ENCODE measurements around the gene ISCA2. TPM values are rescaled to one million over a fixed set of nuclear protein-coding genes. Genes with fewer than 3 reads are reported as not detected.

ISCA2 gene
- total and polyA plus RNA-seq, 2 donors (not counting 1 experiment from before 2014, with no cell fraction given), result 14.1 to 28.3 TPM

DNA sequence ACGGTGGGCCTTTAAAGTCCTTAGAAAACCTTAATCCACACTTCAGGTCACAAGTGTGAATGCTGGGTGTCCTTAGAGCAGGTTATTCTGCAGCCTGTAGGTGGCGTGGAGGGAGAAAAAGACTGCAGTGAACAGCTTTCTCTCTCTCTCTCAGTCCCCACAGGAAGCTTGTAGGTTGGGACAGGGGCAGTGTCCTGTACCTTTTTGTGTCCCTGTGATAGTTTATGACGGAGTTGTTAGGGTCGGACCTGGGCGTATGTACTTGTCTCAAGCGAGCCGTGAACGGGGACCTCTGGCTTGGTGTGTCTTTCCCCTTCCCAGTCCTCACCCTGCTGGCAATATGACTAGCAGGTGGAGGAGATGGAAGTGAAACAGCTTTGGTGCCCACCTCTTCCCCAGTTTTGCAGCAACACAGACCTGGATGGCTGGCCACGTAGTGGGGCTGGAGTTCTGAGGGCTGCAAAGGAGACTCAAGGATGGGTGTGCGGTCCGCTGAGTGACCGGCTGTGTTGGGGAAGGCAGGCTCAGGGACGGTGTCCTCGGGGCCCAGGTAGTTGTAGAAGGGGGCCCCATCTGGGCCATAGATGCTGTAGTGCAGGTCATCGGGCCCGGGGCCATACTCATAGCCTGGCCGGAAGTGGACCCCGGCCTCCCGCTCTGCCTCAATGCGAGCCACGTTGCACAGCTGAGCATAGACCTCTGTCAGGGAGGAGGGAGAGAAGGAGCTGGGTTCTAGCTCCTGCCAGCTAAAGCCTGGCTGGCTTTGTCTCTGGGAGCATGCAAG, 8.9 kb downstream of the ISCA2 start:
- H3K27ac Mint-ChIP-seq, result no peak overlapping the region
- no peaks in the 10 kb centered on the region for H3K27me3 Mint-ChIP-seq
- POLR2A ChIA-PET, result interaction anchor here (0.5 kb wide), 1 partner anchor 387 kb away, joined by 5 read pairs; no protein-coding TSS in a partner anchor
- no peak for ATAC-seq (ENCODE audit: low read depth)
- Histone ChIP-seq H3K9ac (ENCODE audit: low read length) (no peak overlapping the region), H3K4me3 (ENCODE audit: control extremely low read depth in 1 of 5, extremely low read depth in 1 of 5, insufficient read depth in 1 of 5, low read depth in 2 of 5, low read length in 4 of 5) (no peak overlapping the region), H3K36me3 (replicated peaks in 1 of 2; ENCODE audit: control extremely low read depth in 1 of 2, control insufficient read depth in 1 of 2, extremely low read depth in 1 of 2, insufficient read depth in 2 of 2, low read length in 1 of 2) (no peaks in the 10 kb centered on the region), H3K79me2 (ENCODE audit: control insufficient read depth, insufficient read depth, low read length) (no peaks in the 10 kb centered on the region), H2AFZ (ENCODE audit: insufficient read depth, low read depth, low read length, poor library complexity, severe bottlenecking) (no peak overlapping the region), H4K20me1 (ENCODE audit: control insufficient read depth, insufficient read depth, low read length, poor library complexity, severe bottlenecking) (no peaks in the 10 kb centered on the region), H3K27me3 (replicated peaks in 1 of 4; ENCODE audit: control extremely low read depth in 1 of 4, control insufficient read depth in 3 of 4, insufficient read depth in 4 of 4, low read length in 3 of 4) (no peaks in the 10 kb centered on the region), H3K4me2 (replicated peaks; ENCODE audit: low read depth, low read length, poor library complexity, severe bottlenecking) (no peak overlapping the region), H3K9me3 (ENCODE audit: control extremely low read depth in 1 of 3, control insufficient read depth in 2 of 3, insufficient read depth in 1 of 3, low read length in 2 of 3) (no peaks in the 10 kb centered on the region), H3K27ac (ENCODE audit: low read length in 2 of 2) (no peak overlapping the region), H3K4me1 (ENCODE audit: control insufficient read depth in 2 of 2, insufficient read depth in 2 of 2, low read length in 2 of 2) (peaks cover 12 to 18% of the 10 kb centered on the region in 2 donors)
- no peak overlapping the region for H3K4me3 Mint-ChIP-seq
- 95% methylated on average over 13 of the region's 21 CpGs for WGBS (ENCODE audit: insufficient coverage)
- no peaks in the 10 kb centered on the region for H3K9me3 Mint-ChIP-seq (ENCODE audit: insufficient read depth)
- TF ChIP-seq EZH2 (IDR thresholded peaks at IDR 0.05; ENCODE audit: borderline replicate concordance, insufficient read depth, low read depth, low read length, poor library complexity, severe bottlenecking), result no peak
- TF ChIP-seq, protein P1, sequence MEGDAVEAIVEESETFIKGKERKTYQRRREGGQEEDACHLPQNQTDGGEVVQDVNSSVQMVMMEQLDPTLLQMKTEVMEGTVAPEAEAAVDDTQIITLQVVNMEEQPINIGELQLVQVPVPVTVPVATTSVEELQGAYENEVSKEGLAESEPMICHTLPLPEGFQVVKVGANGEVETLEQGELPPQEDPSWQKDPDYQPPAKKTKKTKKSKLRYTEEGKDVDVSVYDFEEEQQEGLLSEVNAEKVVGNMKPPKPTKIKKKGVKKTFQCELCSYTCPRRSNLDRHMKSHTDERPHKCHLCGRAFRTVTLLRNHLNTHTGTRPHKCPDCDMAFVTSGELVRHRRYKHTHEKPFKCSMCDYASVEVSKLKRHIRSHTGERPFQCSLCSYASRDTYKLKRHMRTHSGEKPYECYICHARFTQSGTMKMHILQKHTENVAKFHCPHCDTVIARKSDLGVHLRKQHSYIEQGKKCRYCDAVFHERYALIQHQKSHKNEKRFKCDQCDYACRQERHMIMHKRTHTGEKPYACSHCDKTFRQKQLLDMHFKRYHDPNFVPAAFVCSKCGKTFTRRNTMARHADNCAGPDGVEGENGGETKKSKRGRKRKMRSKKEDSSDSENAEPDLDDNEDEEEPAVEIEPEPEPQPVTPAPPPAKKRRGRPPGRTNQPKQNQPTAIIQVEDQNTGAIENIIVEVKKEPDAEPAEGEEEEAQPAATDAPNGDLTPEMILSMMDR (IDR thresholded peaks at IDR 0.05), result peak; percentile 17
- H3K4me1 Mint-ChIP-seq, result peaks cover 18% of the 10 kb centered on the region
- no peak for DNase-seq
- CTCF ChIA-PET, result interaction anchor here (1.2 kb wide), 2 partner anchors 9 to 139 kb away, joined by 3 to 4 read pairs; partner anchors contain the start of genes ISCA2 and NPC2
- intact Hi-C loops (cut with micrococcal nuclease), result no loop called here

DNA sequence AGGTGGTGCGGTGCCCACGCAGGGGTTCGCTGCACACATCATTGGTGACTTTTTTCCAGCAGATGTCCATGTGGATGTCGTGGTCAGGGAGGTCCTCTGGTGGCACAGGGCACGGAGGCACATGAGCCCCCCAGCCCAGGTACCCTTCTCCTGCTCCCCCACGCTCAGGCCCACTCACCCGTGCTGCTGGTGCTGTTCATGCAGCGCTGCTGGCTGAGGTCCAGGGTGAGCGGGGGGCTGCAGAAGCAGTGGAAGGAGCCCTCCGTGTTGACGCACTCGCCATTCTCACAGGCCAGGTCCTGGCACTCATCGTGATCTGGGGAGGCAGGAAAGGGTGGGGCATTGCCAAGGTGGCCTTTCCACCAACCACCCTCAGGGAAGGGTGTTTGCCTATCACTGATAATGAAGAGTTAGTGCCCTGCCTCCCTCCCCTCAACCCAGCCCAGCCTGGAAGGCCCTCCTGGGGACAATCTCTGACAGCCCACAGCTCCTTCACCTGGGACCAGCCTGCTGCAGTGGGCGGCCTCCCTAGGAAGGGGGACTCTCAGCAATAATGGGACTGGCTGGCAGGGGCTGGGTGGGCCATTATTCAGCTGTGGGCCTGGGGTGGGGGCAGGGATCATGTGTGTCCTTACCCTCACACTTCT, 9.8 kb downstream of the ISCA2 start:
- Histone ChIP-seq H3K4me2 (replicated peaks; ENCODE audit: low read depth, low read length, poor library complexity, severe bottlenecking) (no peak overlapping the region), H3K9me3 (ENCODE audit: control extremely low read depth in 1 of 3, control insufficient read depth in 2 of 3, insufficient read depth in 1 of 3, low read length in 2 of 3) (no peaks in the 10 kb centered on the region), H3K79me2 (ENCODE audit: control insufficient read depth, insufficient read depth, low read length) (no peaks in the 10 kb centered on the region), H3K4me1 (ENCODE audit: control insufficient read depth in 2 of 2, insufficient read depth in 2 of 2, low read length in 2 of 2) (peaks cover 12 to 18% of the 10 kb centered on the region in 2 donors), H3K4me3 (ENCODE audit: control extremely low read depth in 1 of 5, extremely low read depth in 1 of 5, insufficient read depth in 1 of 5, low read depth in 2 of 5, low read length in 4 of 5) (no peak overlapping the region), H4K20me1 (ENCODE audit: control insufficient read depth, insufficient read depth, low read length, poor library complexity, severe bottlenecking) (no peaks in the 10 kb centered on the region), H2AFZ (ENCODE audit: insufficient read depth, low read depth, low read length, poor library complexity, severe bottlenecking) (no peak overlapping the region), H3K27ac (ENCODE audit: low read length in 2 of 2) (no peak overlapping the region), H3K36me3 (replicated peaks in 1 of 2; ENCODE audit: control extremely low read depth in 1 of 2, control insufficient read depth in 1 of 2, extremely low read depth in 1 of 2, insufficient read depth in 2 of 2, low read length in 1 of 2) (no peaks in the 10 kb centered on the region), H3K9ac (ENCODE audit: low read length) (no peak overlapping the region), H3K27me3 (replicated peaks in 1 of 4; ENCODE audit: control extremely low read depth in 1 of 4, control insufficient read depth in 3 of 4, insufficient read depth in 4 of 4, low read length in 3 of 4) (peaks cover 0 to 2% (median 0%) of the 10 kb centered on the region in 4 experiments)
- ChIA-PET CTCF (no interaction called here), POLR2A (no interaction called here)
- no peak overlapping the region for H3K4me3 Mint-ChIP-seq
- 88% methylated on average over 9 of the region's 14 CpGs for WGBS (ENCODE audit: insufficient coverage)
- H3K9me3 Mint-ChIP-seq (ENCODE audit: insufficient read depth), result no peaks in the 10 kb centered on the region
- H3K27ac Mint-ChIP-seq, result no peak overlapping the region
- intact Hi-C loops (cut with micrococcal nuclease), result no loop called here
- H3K4me1 Mint-ChIP-seq, result peaks cover 18% of the 10 kb centered on the region
- no peaks in the 10 kb centered on the region for H3K27me3 Mint-ChIP-seq
- TF ChIP-seq, protein P1 (IDR thresholded peaks at IDR 0.05), result no peak
- TF ChIP-seq EZH2 (IDR thresholded peaks at IDR 0.05; ENCODE audit: borderline replicate concordance, insufficient read depth, low read depth, low read length, poor library complexity, severe bottlenecking), result no peak
- ATAC-seq (ENCODE audit: low read depth) (no peak), DNase-seq (no peak)
